Activated CD8-positive, alpha-beta memory T cell treated with anti-CD3 and anti-CD28 coated beads, Interleukin-2, amount 50 U/mL, for 48 hours (primary cell): Measurements from ENCODE around the gene ZNF474.

Experiments used
- DNase-seq: peaks from one replicate; pipeline ENCODE4 v3.0.0-alpha.2; 2020

ZNF474 gene

GRCh38 chr5:122154910-122155309 is 25.6 kb downstream of the ZNF474 start:
- no peak for DNase-seq

GRCh38 chr5:122155546-122155945 is 26.2 kb downstream of the ZNF474 start:
- no peak for DNase-seq

DNA sequence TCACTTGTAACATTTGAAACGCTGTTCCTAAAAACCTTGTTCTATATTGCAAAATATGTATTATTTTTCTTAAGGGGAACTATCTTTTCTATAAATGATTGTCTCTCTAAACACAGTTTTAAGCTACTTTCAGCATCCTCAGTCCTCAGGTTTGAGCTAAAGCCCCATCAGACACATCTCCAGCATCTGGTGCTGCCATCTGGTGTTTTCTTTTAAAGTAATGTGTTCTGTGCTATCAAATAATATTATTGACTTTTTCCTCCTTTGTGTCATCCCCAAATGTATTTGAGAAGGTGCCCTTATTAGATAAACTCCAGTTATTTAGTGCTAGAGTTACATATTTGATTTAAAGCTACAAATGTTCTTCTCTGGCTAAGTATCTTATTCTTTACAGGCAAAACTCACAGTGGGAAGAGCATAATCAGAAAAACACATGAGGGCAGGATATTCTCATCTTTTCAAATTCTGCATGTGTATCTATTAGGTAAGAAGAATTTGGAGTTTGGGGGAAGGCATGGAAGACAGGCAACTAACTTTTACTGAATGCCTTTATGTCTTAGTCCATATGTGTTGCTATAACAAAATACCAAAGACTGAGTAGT is 27.5 kb downstream of the ZNF474 start:
- no peak for DNase-seq

GRCh38 chr5:122162100-122162638 is 32.8 kb downstream of the ZNF474 start:
- no peak for DNase-seq

DNA sequence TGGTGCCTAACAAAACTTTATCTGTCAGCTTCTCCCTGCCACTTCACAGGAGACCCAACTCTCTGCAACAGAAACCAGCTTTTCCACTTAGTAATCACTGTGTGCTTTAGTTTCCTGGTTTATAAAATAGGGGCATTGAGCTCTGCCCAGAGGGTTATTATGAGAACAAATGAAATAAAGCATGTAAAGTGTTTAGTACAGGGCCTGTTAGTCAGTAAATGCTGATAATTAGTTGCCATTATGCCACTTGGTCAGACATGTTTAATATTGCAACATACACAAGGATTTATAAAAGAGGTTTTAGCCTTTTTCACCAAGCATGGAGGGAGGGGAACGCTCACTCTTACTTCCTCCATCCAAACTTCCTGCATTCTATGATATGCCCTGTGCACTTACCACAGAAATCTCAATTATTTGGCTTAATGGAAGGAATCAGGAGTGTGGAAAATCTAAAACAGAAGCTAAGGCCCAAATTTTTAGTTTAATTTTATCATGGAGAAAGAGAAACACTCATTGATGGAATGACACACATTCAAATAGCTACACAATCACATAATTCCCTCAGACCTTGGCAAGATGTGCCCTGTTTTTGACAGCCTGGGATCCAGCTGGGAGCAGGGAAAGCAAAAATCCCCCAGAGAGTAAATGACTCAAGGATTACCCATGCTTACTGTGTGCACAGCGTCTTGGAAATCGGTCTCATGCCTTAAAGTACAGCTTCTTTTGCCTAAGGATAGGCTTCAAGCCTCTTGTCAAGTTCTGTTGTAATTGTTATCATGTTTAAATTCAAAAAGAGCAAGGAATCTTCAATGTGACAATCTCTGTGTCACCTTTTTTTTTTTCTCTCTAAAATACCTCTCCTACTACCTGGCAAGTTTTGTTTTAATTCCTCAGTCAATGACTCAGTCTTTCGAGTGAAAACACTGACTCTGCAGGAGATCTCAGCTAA is 34.0 kb downstream of the ZNF474 start:
- DNase-seq: no peak

DNA sequence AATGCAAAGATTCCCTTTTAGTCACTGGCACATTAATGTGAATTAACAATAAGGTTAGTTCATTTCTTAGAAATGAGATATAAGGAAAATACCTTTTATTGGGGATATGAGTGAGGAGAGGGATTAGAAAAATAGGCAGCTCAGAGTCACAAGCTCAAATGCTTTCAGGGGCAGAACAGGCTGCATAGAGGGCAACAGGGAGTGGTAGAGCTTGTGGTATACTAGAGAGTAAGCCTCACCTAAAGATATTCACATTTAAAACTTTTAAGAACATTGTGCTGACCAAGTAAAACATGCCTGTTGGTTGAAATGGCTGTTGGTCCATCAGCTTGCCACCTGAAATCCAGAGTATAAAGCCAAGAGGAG is 34.7 kb downstream of the ZNF474 start:
- no peak for DNase-seq

DNA sequence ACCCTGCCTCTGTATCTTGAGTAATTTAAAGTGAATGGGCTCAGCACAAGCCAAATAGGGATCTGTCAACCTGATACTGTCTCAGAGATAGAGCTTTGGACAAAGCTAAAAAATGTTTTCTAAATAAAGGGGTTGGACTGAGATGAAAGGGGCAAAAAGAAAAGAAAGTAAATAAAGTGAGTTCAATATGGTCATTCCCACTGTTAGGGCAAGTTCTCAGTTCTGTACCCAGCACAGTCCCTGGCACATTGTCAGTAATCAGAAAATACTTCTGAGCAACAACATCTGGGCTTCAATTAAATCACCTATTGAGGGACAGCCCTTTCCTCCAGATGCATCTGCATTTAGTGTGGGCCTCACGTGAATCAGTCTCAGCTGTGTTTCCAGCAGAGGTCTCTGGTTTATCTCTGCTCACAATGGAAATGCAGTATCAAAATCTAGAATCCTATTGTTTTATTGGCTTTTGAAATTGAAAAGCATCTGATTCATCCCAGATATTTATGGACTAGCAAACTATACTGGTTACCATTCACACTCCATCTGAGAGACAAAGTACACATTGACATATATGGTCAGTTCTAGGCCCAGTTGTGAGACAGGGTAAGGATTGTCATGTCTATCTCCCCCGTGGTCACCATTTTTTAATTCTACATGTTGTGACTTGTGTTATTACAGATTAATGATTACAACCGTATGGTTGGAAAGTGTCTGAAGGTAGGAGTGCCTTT is 35.6 kb downstream of the ZNF474 start:
- no peak for DNase-seq

DNA sequence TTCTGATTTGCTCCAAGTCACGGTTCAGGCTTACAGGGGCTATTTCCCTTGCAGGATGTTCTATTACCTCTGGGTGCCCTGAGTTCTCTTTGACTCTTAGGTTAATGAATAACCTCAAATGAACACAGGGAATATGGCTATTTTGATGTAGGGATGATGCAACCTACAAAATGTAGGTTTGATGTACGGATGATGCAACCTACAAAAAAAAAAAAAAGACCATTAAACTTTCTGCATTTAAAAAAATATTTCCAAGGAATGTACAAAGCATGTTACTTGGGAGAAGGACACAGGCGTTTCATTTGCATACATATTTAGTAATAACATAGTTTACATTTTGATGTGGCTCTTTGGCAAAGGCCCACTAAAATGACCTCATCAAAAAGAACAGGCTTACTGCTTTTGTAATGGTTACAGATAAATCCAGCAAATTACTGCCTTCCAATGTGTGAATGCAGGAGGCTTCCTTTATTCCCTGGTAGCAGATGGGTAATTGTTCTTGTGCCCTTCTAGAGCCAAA is 36.3 kb downstream of the ZNF474 start:
- no peak for DNase-seq

- DNase-seq: no peak
Observed at GRCh38 chr5:122169350-122170103, 40.2 kb downstream of the ZNF474 start.

- no peak for DNase-seq
Observed at GRCh38 chr5:122170620-122171019, 41.3 kb downstream of the ZNF474 start.

GRCh38 chr5:122172207-122172606 is 42.9 kb downstream of the ZNF474 start:
- no peak for DNase-seq

DNA sequence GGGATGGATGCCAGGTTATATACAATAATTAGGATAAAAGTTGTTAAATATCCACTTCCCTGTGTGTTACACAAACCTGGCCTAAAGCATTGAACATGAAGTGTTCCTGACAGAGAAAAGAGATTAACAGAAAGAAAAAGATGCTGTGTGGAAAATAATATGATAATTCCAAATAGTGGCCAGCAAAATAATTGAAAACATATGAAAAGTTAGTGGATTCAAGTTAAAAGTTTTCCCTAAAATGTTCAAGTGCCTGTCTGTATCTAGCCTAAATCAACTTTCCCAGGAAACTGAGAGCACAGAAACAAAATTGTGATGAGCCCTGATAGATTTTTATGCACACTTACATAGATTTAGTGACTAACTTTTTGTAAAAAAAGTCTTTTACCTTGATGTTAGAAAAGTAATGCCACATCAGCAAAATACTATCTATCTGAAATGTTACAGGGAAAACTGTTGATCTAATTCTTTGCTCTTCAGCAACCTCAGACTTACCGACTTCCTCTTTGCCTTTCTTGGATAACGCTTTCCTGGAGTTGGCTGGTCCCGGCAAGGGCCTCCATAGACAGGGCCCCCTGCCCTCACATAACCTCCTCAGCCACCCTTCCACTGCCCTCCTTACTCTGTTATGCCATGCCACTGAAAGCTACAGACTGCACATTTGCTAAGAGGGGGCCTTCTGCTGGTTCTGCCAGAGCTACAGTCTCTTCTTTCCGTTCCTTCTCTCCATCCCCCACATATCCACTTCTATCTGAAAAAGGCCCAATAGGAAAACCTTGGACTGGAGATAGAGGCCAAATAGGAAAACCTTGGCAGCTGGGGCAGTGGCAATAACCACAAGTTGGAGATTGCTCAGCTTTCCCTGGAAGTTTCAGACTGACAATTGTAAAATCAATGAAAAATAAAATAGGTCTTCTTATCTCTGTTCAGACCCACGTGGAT is 44.4 kb downstream of the ZNF474 start:
- DNase-seq: no peak

DNA sequence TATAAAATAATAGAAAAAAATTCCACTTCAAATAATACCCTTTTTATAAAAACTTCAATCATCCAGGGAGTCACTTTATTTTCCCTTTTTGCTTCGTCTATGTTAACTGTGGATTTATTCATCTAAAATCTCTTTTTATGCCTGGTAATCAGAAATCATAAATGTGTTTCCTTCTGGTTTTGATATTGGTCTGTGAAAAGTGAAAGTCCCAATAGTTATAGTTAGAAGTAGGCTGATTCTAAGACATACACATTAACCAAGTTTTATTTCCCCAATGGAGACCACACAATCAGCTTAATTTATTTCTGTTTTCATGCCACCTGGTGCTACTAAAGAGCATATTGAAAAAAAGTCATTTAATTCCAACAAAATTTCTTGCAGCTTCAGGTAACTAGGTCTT is 45.7 kb downstream of the ZNF474 start:
- DNase-seq: no peak

DNA sequence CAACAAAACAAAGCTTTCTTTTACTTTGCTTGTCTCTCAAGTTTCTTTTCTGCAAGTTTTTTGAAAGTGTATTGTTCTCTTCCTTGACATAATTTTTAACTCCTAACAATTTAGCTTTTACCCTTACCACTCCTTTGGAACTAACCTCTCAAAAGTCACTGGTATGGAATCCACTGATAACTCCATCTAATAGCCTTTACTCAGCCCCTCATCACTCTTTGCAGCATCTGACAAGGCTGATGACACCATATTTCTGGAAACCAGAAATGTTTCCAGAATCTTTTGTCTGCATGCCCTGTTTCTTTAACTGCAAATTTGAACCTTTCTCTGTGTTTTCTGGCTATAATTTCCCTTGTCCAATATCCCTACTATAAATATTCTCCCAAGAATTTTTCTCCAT is 46.5 kb downstream of the ZNF474 start:
- DNase-seq: no peak

DNA sequence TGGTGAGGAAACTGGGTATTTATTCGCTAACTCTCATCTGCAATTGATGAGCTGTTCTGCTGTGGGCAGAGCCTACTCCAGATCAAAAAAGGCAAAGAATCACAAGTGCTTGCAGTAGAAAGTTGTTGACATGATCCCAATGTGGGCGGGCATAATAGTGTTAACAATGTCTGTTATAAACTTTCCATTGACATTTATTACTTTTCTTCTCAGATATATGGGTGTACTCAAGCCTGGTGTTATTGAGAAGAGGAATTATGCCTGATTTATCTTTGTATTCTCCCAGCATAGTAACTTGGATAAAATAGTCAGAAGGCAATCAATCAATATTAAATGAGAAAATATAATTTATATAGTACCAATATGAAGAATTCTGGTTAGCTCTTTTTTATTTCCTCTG is 47.8 kb downstream of the ZNF474 start:
- no peak for DNase-seq

DNA sequence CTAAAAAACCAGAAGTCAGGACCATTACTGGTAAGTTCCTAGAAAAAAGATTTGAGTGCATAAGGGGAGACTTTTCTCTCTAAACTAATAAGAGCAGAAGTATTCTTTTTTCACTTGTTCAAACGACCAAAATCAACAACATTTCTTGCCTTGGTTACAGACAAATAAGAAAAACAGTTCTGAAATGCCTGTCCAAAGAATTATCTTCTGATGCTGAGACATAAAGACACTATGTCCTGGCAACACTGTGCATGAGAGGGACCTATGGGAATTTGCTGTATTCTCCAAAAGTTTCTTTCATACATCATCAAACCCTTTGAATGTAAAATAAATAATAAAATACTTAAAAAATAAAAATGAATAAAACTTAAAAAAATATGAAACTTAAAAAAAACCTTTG is 50.4 kb downstream of the ZNF474 start:
- DNase-seq: no peak

- DNase-seq: no peak
Observed at GRCh38 chr5:122180146-122180712, 50.9 kb downstream of the ZNF474 start.

- DNase-seq: no peak
Observed at GRCh38 chr5:122180863-122181548, 51.7 kb downstream of the ZNF474 start.

DNA sequence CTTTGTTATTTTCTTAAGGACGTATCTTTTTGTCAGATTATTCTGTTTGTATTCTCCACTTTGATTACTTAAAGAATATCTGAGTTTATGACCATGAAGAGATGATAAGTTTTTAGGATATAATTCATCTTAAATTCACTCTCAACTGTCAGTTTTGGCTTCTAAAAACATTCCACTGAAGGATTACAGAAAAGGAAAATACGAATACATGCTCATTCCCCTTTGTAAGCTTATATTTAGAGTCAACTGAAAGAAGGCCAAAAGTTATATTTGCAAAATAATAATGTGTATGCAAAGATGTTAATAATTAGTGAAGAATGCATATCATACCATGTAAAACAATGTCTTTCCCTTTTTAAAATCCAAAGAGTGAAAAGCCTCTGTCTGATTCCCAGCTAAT is 52.5 kb downstream of the ZNF474 start:
- DNase-seq: no peak

DNA sequence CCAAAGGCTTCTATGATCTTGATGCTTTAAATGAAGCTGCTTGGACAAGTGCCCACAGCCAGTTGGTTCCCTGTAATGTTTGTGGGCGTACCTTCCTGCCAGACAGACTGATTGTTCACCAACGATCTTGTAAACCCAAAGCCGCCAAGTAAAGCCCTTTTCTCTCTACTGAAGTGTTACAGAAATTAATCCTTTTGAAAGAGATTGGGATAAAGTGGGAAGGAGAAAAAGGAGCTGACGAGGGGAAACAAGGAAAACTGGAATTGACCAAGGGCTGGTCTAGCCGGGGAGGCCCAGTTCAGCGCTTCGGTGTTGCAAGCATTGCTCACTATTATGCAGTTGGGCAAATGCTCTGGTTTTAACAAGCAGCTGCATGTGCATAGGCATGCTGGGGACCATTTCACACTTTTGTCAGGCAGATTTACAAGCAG is 53.2 kb downstream of the ZNF474 start:
- DNase-seq: no peak
